Prostate gland (tissue), 2 donors: ENCODE measurements around the gene MATK. TPM values are rescaled to one million over a fixed set of nuclear protein-coding genes. Genes with fewer than 3 reads are reported as not detected.

ENCODE experiments used
- DNase-seq: peaks from one replicate; pipeline ENCODE4 v3.0.0-alpha.2; 2019; ENCODE audit warnings: low spot score
- H3K27ac ChIP-seq, 2 donors: fragments of 200-600 bp; sonication (generic); 2 replicates each; pipeline ENCODE4 v1.5.1; 2017 to 2019
- H3K27me3 ChIP-seq: fragments of 200-600 bp; sonication (generic); replicated peaks from 2 replicates; pipeline ENCODE4 v1.5.1; 2019; ENCODE audit not compliant: insufficient read depth
- H3K36me3 ChIP-seq, 2 donors: fragments of 200-600 bp; sonication (generic); 1 replicate in 1 of 2; 2 replicates in 1 of 2; pipeline versions ENCODE4 v1.5.1 to v1.8.1; 2017 to 2019
- H3K4me1 ChIP-seq: fragments of 200-600 bp; sonication (generic); replicated peaks from 2 replicates; pipeline ENCODE4 v1.5.1; 2019
- H3K4me3 ChIP-seq, 2 donors: fragments of 200-600 bp; sonication (generic); 2 replicates each; pipeline ENCODE4 v1.5.1; 2017 to 2019
- H3K9me3 ChIP-seq: fragments of 200-600 bp; sonication (generic); 2 replicates; pipeline ENCODE4 v1.5.1; 2017
- POLR2A ChIP-seq: fragments of 450-650 bp; IDR thresholded peaks from one replicate; pipeline ENCODE4 v1.6.1; 2016; ENCODE audit warnings: antibody characterized with exemption, mild to moderate bottlenecking
- POLR2AphosphoS5 ChIP-seq: sonication (generic); formaldehyde crosslinking; IDR thresholded peaks from one replicate; pipeline ENCODE4 v1.6.1; 2017; ENCODE audit warnings: antibody characterized with exemption
- WGBS: methylation state at CpG from one replicate; pipeline ENCODE4 v1.1.5; 2018; 5-methylcytosine and 5-hydroxymethylcytosine counted together
- intact Hi-C: fragments of 100-400 bp; cut with DNase I; formaldehyde crosslinking; loops from one replicate; pipeline ENCODE4 v1.14.2; 2022
- small RNA-seq, 2 donors: library from RNA; depleted of rRNA; stranded (forward); fragments of <200 nt; gene quantifications; one replicate each; pipeline ENCODE3, GENCODE V24; 2016
- total RNA-seq, 2 donors: library from RNA; depleted of rRNA; stranded (reverse); fragments of >200 nt; gene quantifications; one replicate each; pipeline ENCODE4 v1.1.0, GENCODE V29; 2016
- TF ChIP-seq, protein P1 (sequence below), 4 experiments: fragments of 200-600 bp in 2 of 4; fragments of 450-650 bp in 2 of 4; sonication (generic) in 2 of 4; IDR thresholded peaks; 1 replicate in 3 of 4; 2 replicates in 1 of 4; pipeline ENCODE4 v1.5.1; 2016 to 2019; ENCODE audit warnings: antibody characterized with exemption in 4 of 4, mild to moderate bottlenecking in 2 of 4, moderate library complexity in 2 of 4

Gene MATK
- total RNA-seq, 2 donors from 2014 or later: 1.9 to 4.4 TPM

DNA sequence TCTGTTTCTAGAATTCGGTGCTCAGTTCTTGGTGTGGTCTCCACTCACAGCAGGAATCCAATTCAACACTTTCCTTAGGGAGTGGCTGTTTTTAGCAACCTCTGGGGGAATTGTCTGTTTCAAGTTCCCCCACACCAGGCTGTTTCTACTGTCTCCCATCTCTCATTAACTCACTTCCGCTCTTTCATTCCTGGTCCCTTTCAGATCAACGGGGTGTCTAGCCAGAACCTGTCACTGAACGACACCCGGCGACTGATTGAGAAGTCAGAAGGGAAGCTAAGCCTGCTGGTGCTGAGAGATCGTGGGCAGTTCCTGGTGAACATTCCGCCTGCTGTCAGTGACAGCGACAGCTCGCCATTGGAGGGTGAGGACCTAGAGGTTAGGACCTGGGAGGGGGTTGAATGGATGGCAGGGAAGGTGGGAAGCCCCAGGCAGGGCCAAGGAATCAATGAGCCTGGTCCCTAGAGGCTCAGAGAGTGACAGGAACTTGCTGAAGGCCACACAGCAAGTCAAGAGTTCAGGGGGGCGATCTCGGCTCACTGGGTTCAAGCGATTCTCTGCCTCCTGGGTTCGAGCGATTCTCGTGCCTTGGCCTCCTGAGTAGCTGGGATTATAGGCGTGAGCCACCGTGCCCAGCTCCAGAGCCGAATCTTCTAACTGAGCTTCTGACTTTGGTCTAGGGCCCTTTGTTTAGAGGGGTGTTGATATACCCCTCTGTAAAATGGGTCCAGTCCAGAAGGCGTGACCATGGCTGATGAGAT is 52.5 kb downstream of the MATK start:
- Histone ChIP-seq H3K9me3 (no peaks in the 10 kb centered on the region), H3K27ac (no peak overlapping the region), H3K27me3 (no peaks in the 10 kb centered on the region), H3K36me3 (no peaks in the 10 kb centered on the region), H3K4me3 (no peak overlapping the region), H3K4me1 (no peaks in the 10 kb centered on the region)
- no peak for DNase-seq
- TF ChIP-seq, protein P1, sequence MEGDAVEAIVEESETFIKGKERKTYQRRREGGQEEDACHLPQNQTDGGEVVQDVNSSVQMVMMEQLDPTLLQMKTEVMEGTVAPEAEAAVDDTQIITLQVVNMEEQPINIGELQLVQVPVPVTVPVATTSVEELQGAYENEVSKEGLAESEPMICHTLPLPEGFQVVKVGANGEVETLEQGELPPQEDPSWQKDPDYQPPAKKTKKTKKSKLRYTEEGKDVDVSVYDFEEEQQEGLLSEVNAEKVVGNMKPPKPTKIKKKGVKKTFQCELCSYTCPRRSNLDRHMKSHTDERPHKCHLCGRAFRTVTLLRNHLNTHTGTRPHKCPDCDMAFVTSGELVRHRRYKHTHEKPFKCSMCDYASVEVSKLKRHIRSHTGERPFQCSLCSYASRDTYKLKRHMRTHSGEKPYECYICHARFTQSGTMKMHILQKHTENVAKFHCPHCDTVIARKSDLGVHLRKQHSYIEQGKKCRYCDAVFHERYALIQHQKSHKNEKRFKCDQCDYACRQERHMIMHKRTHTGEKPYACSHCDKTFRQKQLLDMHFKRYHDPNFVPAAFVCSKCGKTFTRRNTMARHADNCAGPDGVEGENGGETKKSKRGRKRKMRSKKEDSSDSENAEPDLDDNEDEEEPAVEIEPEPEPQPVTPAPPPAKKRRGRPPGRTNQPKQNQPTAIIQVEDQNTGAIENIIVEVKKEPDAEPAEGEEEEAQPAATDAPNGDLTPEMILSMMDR (IDR thresholded peaks at IDR 0.05): no peak
- TF ChIP-seq POLR2AphosphoS5 (no peak), POLR2A (no peak)
- intact Hi-C loops: no loop called here
- WGBS: 82% methylated on average over 20 of the region's 20 CpGs

- no peaks in the 10 kb centered on the region for H3K36me3 ChIP-seq
- H3K4me3 ChIP-seq: no peak overlapping the region
- no peak for DNase-seq
- intact Hi-C loops: no loop called here
- TF ChIP-seq POLR2A: no peak
- TF ChIP-seq, protein P1 (IDR thresholded peaks at IDR 0.05): no peak
- no peak for TF ChIP-seq POLR2AphosphoS5
- no peaks in the 10 kb centered on the region for H3K27me3 ChIP-seq
- no peak overlapping the region for H3K27ac ChIP-seq
- WGBS: 83% methylated on average over 1 of the region's 1 CpG
- no peaks in the 10 kb centered on the region for H3K9me3 ChIP-seq
- no peaks in the 10 kb centered on the region for H3K4me1 ChIP-seq
These were observed 54.1 kb downstream of the MATK start for GRCh38 chr19:3732108-3732507.

GRCh38 chr19:3730457-3730958 is 55.7 kb downstream of the MATK start:
- intact Hi-C loops: no loop called here
- Histone ChIP-seq H3K36me3 (no peaks in the 10 kb centered on the region), H3K27ac (no peak overlapping the region), H3K9me3 (no peaks in the 10 kb centered on the region), H3K4me3 (no peak overlapping the region), H3K27me3 (no peaks in the 10 kb centered on the region), H3K4me1 (no peaks in the 10 kb centered on the region)
- TF ChIP-seq, protein P1 (IDR thresholded peaks at IDR 0.05): no peak
- TF ChIP-seq POLR2A: no peak
- TF ChIP-seq POLR2AphosphoS5: no peak
- DNase-seq: no peak
- 96% methylated on average over 31 of the region's 32 CpGs for WGBS

Small RNAs within 50 kb of the gene (small RNA-seq; reads per million reads assigned to genes)
- gene AC005777.1: 0 reads per million in 2 donors

Other genes with a start within 250 kb of the MATK start
- gene TEKTIP1, start 247.2 kb downstream of the MATK start, total RNA-seq: 1 to 10 TPM in 1 of 2 donors, under 1 TPM in 1; 0.41 to 5.3 TPM
- gene MFSD12, start 228.8 kb downstream of the MATK start, total RNA-seq: 10 to 100 TPM; 60.5 to 86.1 TPM
- 100 to 1,000 TPM; 184 to 369 TPM for gene HMG20B, start 213.4 kb downstream of the MATK start, total RNA-seq
- 1 to 10 TPM in 1 of 2 donors, under 1 TPM in 1; 0.36 to 1.9 TPM for gene GIPC3, start 200.9 kb downstream of the MATK start, total RNA-seq
- 1 to 10 TPM; 1.1 to 4.0 TPM for gene TBXA2R, start 179.5 kb downstream of the MATK start, total RNA-seq
- gene CACTIN, start 159.6 kb downstream of the MATK start, total RNA-seq: 10 to 100 TPM; 38.2 to 52.8 TPM
- gene PIP5K1C, start 85.9 kb downstream of the MATK start, total RNA-seq: 10 to 100 TPM; 34.3 to 75.5 TPM
- 10 to 100 TPM; 14.6 to 17.8 TPM for gene TJP3, start 78.0 kb downstream of the MATK start, total RNA-seq
- gene APBA3, start 24.7 kb downstream of the MATK start, total RNA-seq: 10 to 100 TPM; 45.7 to 63.8 TPM
- 100 to 1,000 TPM in 1 of 2 donors, 10 to 100 TPM in 1; 69.7 to 105 TPM for gene MRPL54, start 23.7 kb downstream of the MATK start, total RNA-seq
- gene RAX2, start 14.2 kb downstream of the MATK start, total RNA-seq: not detected
- 10 to 100 TPM in 1 of 2 donors, not detected in 1; 10.2 TPM for gene ZFR2, start 82.7 kb upstream of the MATK start, total RNA-seq
- 1 to 10 TPM; 3.9 to 8.3 TPM for gene ATCAY, start 94.3 kb upstream of the MATK start, total RNA-seq
- 1 to 10 TPM in 1 of 2 donors, under 1 TPM in 1; 0.64 to 1.8 TPM for gene NMRK2, start 146.7 kb upstream of the MATK start, total RNA-seq
- 100 to 1,000 TPM in 1 of 2 donors, 10 to 100 TPM in 1; 87.1 to 107 TPM for gene DAPK3, start 184.7 kb upstream of the MATK start, total RNA-seq
- gene EEF2, start 199.1 kb upstream of the MATK start, total RNA-seq: 1,000 to 10,000 TPM; 1,974 to 1,998 TPM
- gene PIAS4, start 221.4 kb upstream of the MATK start, total RNA-seq: 10 to 100 TPM; 25.3 to 70.0 TPM